HUES6 (cell line): ENCODE results near the gene INTU.
A peak's percentile ranks its signal among the peaks of the same experiment; 100 is the strongest.
"Not testable (repeated sequence)": the region's sequence is repeated elsewhere in the genome, so short reads cannot be mapped to it uniquely, and the experiment has no call there.

Experiments used
- H3K27ac ChIP-seq: 2 replicates; pipeline ENCODE4 v1.7.0; 2013; ENCODE audit warnings: low read depth, mild to moderate bottlenecking, low read length, inconsistent platforms
- H3K27me3 ChIP-seq: 2 replicates; pipeline ENCODE4 v1.6.1; 2013; ENCODE audit warnings: low read length; ENCODE audit not compliant: control insufficient read depth, insufficient read depth
- H3K36me3 ChIP-seq: 2 replicates; pipeline ENCODE4 v1.6.1; 2013; ENCODE audit warnings: low read length; ENCODE audit not compliant: control insufficient read depth, insufficient read depth
- H3K4me1 ChIP-seq: 2 replicates; pipeline ENCODE4 v1.6.1; 2013; ENCODE audit warnings: low read length; ENCODE audit not compliant: control insufficient read depth, insufficient read depth
- H3K4me3 ChIP-seq: 2 replicates; pipeline ENCODE4 v1.5.1; 2013; ENCODE audit warnings: low read depth, low read length
- H3K9ac ChIP-seq: one replicate; pipeline ENCODE4 v1.6.1; 2013; ENCODE audit warnings: mild to moderate bottlenecking, low read length
- H3K9me3 ChIP-seq: 2 replicates; pipeline ENCODE4 v1.6.1; 2013; ENCODE audit warnings: low read depth, low read length; ENCODE audit not compliant: control insufficient read depth, insufficient read depth

The INTU gene

GRCh38 chr4:127642169-127642568 is 9.4 kb downstream of the INTU start:
- H3K36me3 ChIP-seq = peaks cover 17% of the 10 kb centered on the region
- no peak overlapping the region for H3K4me3 ChIP-seq
- no peaks in the 10 kb centered on the region for H3K4me1 ChIP-seq
- no peak overlapping the region for H3K9ac ChIP-seq
- no peaks in the 10 kb centered on the region for H3K27me3 ChIP-seq
- peaks cover 3% of the 10 kb centered on the region; the same call in 1 of the 2 replicates for H3K9me3 ChIP-seq
- no peak overlapping the region for H3K27ac ChIP-seq

- no peaks in the 10 kb centered on the region for H3K4me1 ChIP-seq
- no peak overlapping the region for H3K27ac ChIP-seq
- no peak overlapping the region for H3K9ac ChIP-seq
- peaks cover 4% of the 10 kb centered on the region; the same call in 1 of the 2 replicates for H3K9me3 ChIP-seq
- H3K27me3 ChIP-seq = no peaks in the 10 kb centered on the region
- peaks cover 21% of the 10 kb centered on the region for H3K36me3 ChIP-seq
- no peak overlapping the region for H3K4me3 ChIP-seq
Measured at GRCh38 chr4:127643791-127644190, 11.0 kb downstream of the INTU start.

GRCh38 chr4:127648061-127648460 is 15.3 kb downstream of the INTU start:
- Histone ChIP-seq H3K4me1 (no peaks in the 10 kb centered on the region), H3K4me3 (no peak overlapping the region), H3K9me3 (peaks cover 4% of the 10 kb centered on the region; the same call in 1 of the 2 replicates), H3K36me3 (peaks cover 26% of the 10 kb centered on the region), H3K27me3 (no peaks in the 10 kb centered on the region), H3K9ac (no peak overlapping the region), H3K27ac (no peak overlapping the region)

GRCh38 chr4:127655590-127655989 is 22.8 kb downstream of the INTU start:
- H3K4me3 ChIP-seq = peak overlapping the region; percentile 57
- not testable (repeated sequence) for H3K36me3 ChIP-seq, H3K27ac ChIP-seq, H3K9me3 ChIP-seq, H3K4me1 ChIP-seq, H3K27me3 ChIP-seq
- H3K9ac ChIP-seq = peak overlapping the region; percentile 51

GRCh38 chr4:127656047-127656680 is 23.4 kb downstream of the INTU start:
- Histone ChIP-seq H3K9me3 (no peaks in the 10 kb centered on the region), H3K4me1 (peaks cover 6% of the 10 kb centered on the region), H3K9ac (peak overlapping the region; percentile 51), H3K27ac (no peak overlapping the region), H3K36me3 (no peaks in the 10 kb centered on the region; the same call in 1 of the 2 replicates), H3K4me3 (peak overlapping the region; percentile 57), H3K27me3 (no peaks in the 10 kb centered on the region)

- peaks cover 6% of the 10 kb centered on the region for H3K4me1 ChIP-seq
- peaks cover under 1% of the 10 kb centered on the region; the same call in 1 of the 2 replicates for H3K36me3 ChIP-seq
- H3K9ac ChIP-seq = no peak overlapping the region
- H3K9me3 ChIP-seq = no peaks in the 10 kb centered on the region
- H3K4me3 ChIP-seq = no peak overlapping the region
- H3K27ac ChIP-seq = no peak overlapping the region
- no peaks in the 10 kb centered on the region for H3K27me3 ChIP-seq
Measured at GRCh38 chr4:127660284-127660885, 27.6 kb downstream of the INTU start.

- Histone ChIP-seq H3K4me1 (peaks cover 10% of the 10 kb centered on the region; the same call in 1 of the 2 replicates), H3K27ac (no peak overlapping the region), H3K9ac (no peak overlapping the region), H3K4me3 (no peak overlapping the region), H3K9me3 (no peaks in the 10 kb centered on the region), H3K36me3 (peaks cover 5% of the 10 kb centered on the region; the same call in 1 of the 2 replicates), H3K27me3 (no peaks in the 10 kb centered on the region)
Measured at GRCh38 chr4:127667116-127667515, 34.4 kb downstream of the INTU start.

GRCh38 chr4:127667772-127668171 is 35.0 kb downstream of the INTU start:
- Histone ChIP-seq H3K27ac (no peak overlapping the region), H3K27me3 (no peaks in the 10 kb centered on the region), H3K36me3 (peaks cover 5% of the 10 kb centered on the region; the same call in 1 of the 2 replicates), H3K4me1 (peaks cover 11% of the 10 kb centered on the region; the same call in 1 of the 2 replicates), H3K9me3 (no peaks in the 10 kb centered on the region), H3K4me3 (no peak overlapping the region), H3K9ac (no peak overlapping the region)

GRCh38 chr4:127668770-127669169 is 36.0 kb downstream of the INTU start:
- Histone ChIP-seq H3K27ac (no peak overlapping the region), H3K4me1 (peaks cover 11% of the 10 kb centered on the region; the same call in 1 of the 2 replicates), H3K36me3 (0 out of 2 replicates have a peak, but pooled peaks cover 5% of the 10 kb centered on the region), H3K27me3 (no peaks in the 10 kb centered on the region), H3K9ac (no peak overlapping the region), H3K9me3 (no peaks in the 10 kb centered on the region), H3K4me3 (no peak overlapping the region)

- Histone ChIP-seq H3K36me3 (peaks cover 6% of the 10 kb centered on the region; the same call in 1 of the 2 replicates), H3K4me3 (no peak overlapping the region), H3K4me1 (peaks cover 11% of the 10 kb centered on the region; the same call in 1 of the 2 replicates), H3K27ac (no peak overlapping the region), H3K9ac (no peak overlapping the region), H3K9me3 (no peaks in the 10 kb centered on the region), H3K27me3 (no peaks in the 10 kb centered on the region)
Measured at GRCh38 chr4:127669691-127670090, 36.9 kb downstream of the INTU start.

GRCh38 chr4:127672111-127672510 is 39.4 kb downstream of the INTU start:
- Histone ChIP-seq H3K4me3 (no peak overlapping the region), H3K27ac (no peak overlapping the region), H3K27me3 (no peaks in the 10 kb centered on the region), H3K9ac (no peak overlapping the region), H3K9me3 (peaks cover 15% of the 10 kb centered on the region), H3K4me1 (peaks cover 11% of the 10 kb centered on the region; the same call in 1 of the 2 replicates), H3K36me3 (peaks cover 17% of the 10 kb centered on the region)
